Endothelial cell (in vitro differentiated cells): ENCODE data around the gene MIAT. TPM values are rescaled to one million over a fixed set of nuclear protein-coding genes. Genes with fewer than 3 reads are reported as not detected.

Source experiments
- DNase-seq: peaks from one replicate; pipeline ENCODE4 v3.0.0; 2021; ENCODE audit warnings: low spot score
- H3K27ac Mint-ChIP-seq: one replicate; pipeline ENCODE4 v1.8.0; 2021; ENCODE audit warnings: mixed read lengths, inconsistent platforms; ENCODE audit not compliant: unreplicated experiment
- H3K27me3 Mint-ChIP-seq: one replicate; pipeline ENCODE4 v1.8.0; 2021; ENCODE audit warnings: mild to moderate bottlenecking, moderate library complexity, mixed read lengths, inconsistent platforms; ENCODE audit not compliant: unreplicated experiment
- H3K36me3 Mint-ChIP-seq: one replicate; pipeline ENCODE4 v1.8.0; 2021; ENCODE audit warnings: mild to moderate bottlenecking, low read depth, mixed read lengths, inconsistent platforms; ENCODE audit not compliant: unreplicated experiment
- H3K4me1 Mint-ChIP-seq: one replicate; pipeline ENCODE4 v1.8.0; 2021; ENCODE audit warnings: mild to moderate bottlenecking, mixed read lengths, inconsistent platforms; ENCODE audit not compliant: unreplicated experiment
- H3K4me3 Mint-ChIP-seq: one replicate; pipeline ENCODE4 v1.8.0; 2021; ENCODE audit warnings: mild to moderate bottlenecking, mixed read lengths, inconsistent platforms; ENCODE audit not compliant: unreplicated experiment
- H3K9me3 Mint-ChIP-seq: one replicate; pipeline ENCODE4 v1.8.0; 2021; ENCODE audit warnings: mixed read lengths, inconsistent platforms; ENCODE audit not compliant: unreplicated experiment
- CTCF ChIP-seq: fragments of 200-600 bp; sonication (generic); IDR thresholded peaks from one replicate; pipeline ENCODE4 v1.5.0; 2021; ENCODE audit warnings: antibody characterized with exemption; ENCODE audit not compliant: unreplicated experiment
- total RNA-seq: library from RNA; stranded (reverse); fragmentation: NEBNext Ultra II Directional; extraction: Animal tissue kit (Norgen Biotek cat#: 25700); gene quantifications from one replicate; pipeline ENCODE4 v1.2.1, GENCODE V29; 2021; ENCODE audit not compliant: unreplicated experiment

Gene MIAT
- total RNA-seq, 1 donor from 2014 or later, result 1.2 TPM

- H3K36me3 Mint-ChIP-seq, result no peaks in the 10 kb centered on the region
- H3K4me1 Mint-ChIP-seq, result peaks cover 4% of the 10 kb centered on the region
- no peaks in the 10 kb centered on the region for H3K27me3 Mint-ChIP-seq
- no peaks in the 10 kb centered on the region for H3K9me3 Mint-ChIP-seq
- TF ChIP-seq CTCF, result no peak
- H3K4me3 Mint-ChIP-seq, result no peak overlapping the region
- DNase-seq, result no peak
- no peak overlapping the region for H3K27ac Mint-ChIP-seq
Measured at GRCh38 chr22:26665813-26666231, 8.4 kb downstream of the MIAT start.

GRCh38 chr22:26667140-26667539 is 9.8 kb downstream of the MIAT start:
- Mint-ChIP-seq H3K36me3 (peaks cover 3% of the 10 kb centered on the region), H3K27me3 (no peaks in the 10 kb centered on the region), H3K27ac (no peak overlapping the region), H3K4me3 (no peak overlapping the region), H3K4me1 (peaks cover 10% of the 10 kb centered on the region), H3K9me3 (no peaks in the 10 kb centered on the region)
- TF ChIP-seq CTCF, result no peak
- DNase-seq, result no peak

GRCh38 chr22:26669060-26669481 is 11.7 kb downstream of the MIAT start:
- TF ChIP-seq CTCF, result peak; percentile 75
- DNase-seq, result peak; percentile 73
- H3K9me3 Mint-ChIP-seq, result no peaks in the 10 kb centered on the region
- peaks cover 7% of the 10 kb centered on the region for H3K36me3 Mint-ChIP-seq
- no peak overlapping the region for H3K4me3 Mint-ChIP-seq
- H3K27ac Mint-ChIP-seq, result no peak overlapping the region
- peaks cover 3% of the 10 kb centered on the region for H3K27me3 Mint-ChIP-seq
- H3K4me1 Mint-ChIP-seq, result peaks cover 28% of the 10 kb centered on the region

- Mint-ChIP-seq H3K4me3 (no peak overlapping the region), H3K9me3 (no peaks in the 10 kb centered on the region), H3K36me3 (peaks cover 7% of the 10 kb centered on the region), H3K4me1 (peaks cover 40% of the 10 kb centered on the region), H3K27me3 (peaks cover 3% of the 10 kb centered on the region), H3K27ac (peak overlapping the region; percentile 25)
- TF ChIP-seq CTCF, result no peak
- no peak for DNase-seq
Measured at GRCh38 chr22:26670459-26670858, 13.1 kb downstream of the MIAT start.

GRCh38 chr22:26671317-26672059 is 14.1 kb downstream of the MIAT start:
- DNase-seq, result no peak
- peak overlapping the region; percentile 88 for H3K4me3 Mint-ChIP-seq
- TF ChIP-seq CTCF, result no peak
- peak overlapping the region; percentile 100 for H3K27ac Mint-ChIP-seq
- H3K9me3 Mint-ChIP-seq, result no peaks in the 10 kb centered on the region
- peaks cover 7% of the 10 kb centered on the region for H3K36me3 Mint-ChIP-seq
- peaks cover 40% of the 10 kb centered on the region for H3K4me1 Mint-ChIP-seq
- peaks cover 3% of the 10 kb centered on the region for H3K27me3 Mint-ChIP-seq
